Fibroblast of lung (primary cell): ENCODE results near the gene SHISA9. TPM values are rescaled to one million over a fixed set of nuclear protein-coding genes. Genes with fewer than 3 reads are reported as not detected.

Experiments used
- DNase-seq, 2 donors: peaks; one replicate each; pipeline versions ENCODE4 v3.0.0 to v3.0.0-alpha.2; 2010; ENCODE audit warnings: low read depth in 2 of 2
- H2AFZ ChIP-seq: 2 replicates; pipeline ENCODE4 v1.5.1; 2012; ENCODE audit warnings: low read length, control low read depth, inconsistent platforms
- H3K27ac ChIP-seq: 2 replicates; pipeline ENCODE4 v1.5.1; 2011; ENCODE audit warnings: low read length, control low read depth; ENCODE audit not compliant: insufficient read depth
- H3K27me3 ChIP-seq: 2 replicates; pipeline ENCODE4 v1.5.1; 2011; ENCODE audit warnings: mild to moderate bottlenecking, low read length; ENCODE audit not compliant: control insufficient read depth, insufficient read depth
- H3K36me3 ChIP-seq: 2 replicates; pipeline ENCODE4 v1.5.1; 2011; ENCODE audit warnings: low read length; ENCODE audit not compliant: control insufficient read depth, insufficient read depth
- H3K4me1 ChIP-seq: 2 replicates; pipeline ENCODE4 v1.5.1; 2011; ENCODE audit warnings: low read length; ENCODE audit not compliant: control insufficient read depth, insufficient read depth; ENCODE audit errors: extremely low read depth
- H3K4me2 ChIP-seq: 2 replicates; pipeline ENCODE4 v1.5.1; 2011; ENCODE audit warnings: low read length, control low read depth; ENCODE audit not compliant: insufficient read depth; ENCODE audit errors: extremely low read depth
- H3K4me3 ChIP-seq, 4 experiments: fragments of 200-600 bp in 1 of 4; sonication (generic) in 1 of 4; replicated peaks in 1 of 4; 2 replicates each; pipeline ENCODE4 v1.5.1; 2011 to 2016; ENCODE audit warnings: low read length in 4 of 4, low read depth in 3 of 4, mild to moderate bottlenecking in 3 of 4, control low read depth in 2 of 4, inconsistent platforms in 1 of 4, mixed read lengths in 1 of 4; ENCODE audit not compliant: insufficient read depth in 1 of 4; ENCODE audit errors: control extremely low read depth in 1 of 4
- H3K79me2 ChIP-seq: 2 replicates; pipeline ENCODE4 v1.5.1; 2012; ENCODE audit warnings: mild to moderate bottlenecking, low read length, inconsistent platforms; ENCODE audit not compliant: control insufficient read depth, insufficient read depth
- H3K9ac ChIP-seq: 2 replicates; pipeline ENCODE4 v1.5.1; 2011; ENCODE audit warnings: mild to moderate bottlenecking, low read length, control low read depth; ENCODE audit not compliant: insufficient read depth
- H3K9me3 ChIP-seq: 2 replicates; pipeline ENCODE4 v1.5.1; 2012; ENCODE audit warnings: low read depth, low read length; ENCODE audit not compliant: control insufficient read depth, insufficient read depth
- H4K20me1 ChIP-seq: 2 replicates; pipeline ENCODE4 v1.5.1; 2011; ENCODE audit warnings: low read length; ENCODE audit not compliant: control insufficient read depth, insufficient read depth; ENCODE audit errors: extremely low read depth
- CTCF ChIP-seq, 2 donors: IDR thresholded peaks in 1 of 2; conservative IDR thresholded peaks in 1 of 2; 1 replicate in 1 of 2; 2 replicates in 1 of 2; pipeline ENCODE4 v1.5.1; 2011 to 2012; ENCODE audit warnings: low read length in 2 of 2, control low read depth in 1 of 2, inconsistent platforms in 1 of 2, low read depth in 1 of 2, mild to moderate bottlenecking in 1 of 2
- EZH2 ChIP-seq: IDR thresholded peaks from 2 replicates; pipeline ENCODE4 v1.5.1; 2012; ENCODE audit warnings: low read length, control low read depth, mild to moderate bottlenecking; ENCODE audit errors: missing control alignments
- polyA plus RNA-seq, 2 donors: library from polyadenylated mRNA; depleted of rRNA in 1 of 2; stranded (reverse) in 1 of 2; unstranded in 1 of 2; fragments of >200 nt; gene quantifications; 2 replicates each; pipeline ENCODE4 v1.2.1, GENCODE V29; 2011 to 2012; ENCODE audit warnings: missing spikeins in 1 of 2
- total RNA-seq: library from RNA; depleted of rRNA; stranded (reverse); fragments of >200 nt; gene quantifications from 2 replicates; pipeline ENCODE4 v1.2.1, GENCODE V29; 2014

The SHISA9 gene
- total and polyA plus RNA-seq, 2 donors (not counting 1 experiment from before 2014, with no cell fraction given), result not detected

GRCh38 chr16:12951392-12951791 lies 50.0 kb downstream of the SHISA9 start:
- Histone ChIP-seq H3K4me1 (no peaks in the 10 kb centered on the region), H4K20me1 (no peaks in the 10 kb centered on the region), H3K4me2 (no peak overlapping the region), H3K36me3 (no peaks in the 10 kb centered on the region), H3K4me3 (no peak overlapping the region), H3K9me3 (no peaks in the 10 kb centered on the region), H3K27ac (no peak overlapping the region), H3K79me2 (no peaks in the 10 kb centered on the region), H3K9ac (no peak overlapping the region), H2AFZ (no peak overlapping the region), H3K27me3 (no peaks in the 10 kb centered on the region)
- no peak for DNase-seq
- TF ChIP-seq CTCF (conservative IDR thresholded peaks at IDR 0.05 in 1 of 2, IDR thresholded peaks at IDR 0.05 in 1 of 2; ENCODE audit: low read depth in 1 of 2, low read length in 2 of 2) (no peak), EZH2 (no peak)

GRCh38 chr16:12951976-12952375 lies 50.6 kb downstream of the SHISA9 start:
- Histone ChIP-seq H3K27ac (no peak overlapping the region), H3K4me3 (no peak overlapping the region), H3K4me2 (no peak overlapping the region), H4K20me1 (no peaks in the 10 kb centered on the region), H3K9ac (no peak overlapping the region), H3K4me1 (no peaks in the 10 kb centered on the region), H3K9me3 (no peaks in the 10 kb centered on the region), H3K36me3 (no peaks in the 10 kb centered on the region), H3K27me3 (no peaks in the 10 kb centered on the region), H2AFZ (no peak overlapping the region), H3K79me2 (no peaks in the 10 kb centered on the region)
- no peak for DNase-seq
- no peak for TF ChIP-seq CTCF (conservative IDR thresholded peaks at IDR 0.05 in 1 of 2, IDR thresholded peaks at IDR 0.05 in 1 of 2; ENCODE audit: low read depth in 1 of 2, low read length in 2 of 2)
- no peak for TF ChIP-seq EZH2

GRCh38 chr16:12958366-12958765 lies 57.0 kb downstream of the SHISA9 start:
- H3K79me2 ChIP-seq, result no peaks in the 10 kb centered on the region

More at GRCh38 chr16:12958366-12958765, 57.0 kb downstream of the SHISA9 start:
- Histone ChIP-seq H3K4me1 (no peaks in the 10 kb centered on the region), H3K4me2 (no peak overlapping the region), H3K27me3 (no peaks in the 10 kb centered on the region), H2AFZ (no peak overlapping the region), H3K27ac (no peak overlapping the region), H3K36me3 (no peaks in the 10 kb centered on the region), H3K9me3 (no peaks in the 10 kb centered on the region), H3K4me3 (no peak overlapping the region), H4K20me1 (no peaks in the 10 kb centered on the region), H3K9ac (no peak overlapping the region)
- TF ChIP-seq CTCF (conservative IDR thresholded peaks at IDR 0.05 in 1 of 2, IDR thresholded peaks at IDR 0.05 in 1 of 2; ENCODE audit: low read depth in 1 of 2, low read length in 2 of 2), result no peak
- no peak for TF ChIP-seq EZH2
- DNase-seq, result no peak
